ENCODE data around the gene DNAH17.

The DNAH17 gene

DNA sequence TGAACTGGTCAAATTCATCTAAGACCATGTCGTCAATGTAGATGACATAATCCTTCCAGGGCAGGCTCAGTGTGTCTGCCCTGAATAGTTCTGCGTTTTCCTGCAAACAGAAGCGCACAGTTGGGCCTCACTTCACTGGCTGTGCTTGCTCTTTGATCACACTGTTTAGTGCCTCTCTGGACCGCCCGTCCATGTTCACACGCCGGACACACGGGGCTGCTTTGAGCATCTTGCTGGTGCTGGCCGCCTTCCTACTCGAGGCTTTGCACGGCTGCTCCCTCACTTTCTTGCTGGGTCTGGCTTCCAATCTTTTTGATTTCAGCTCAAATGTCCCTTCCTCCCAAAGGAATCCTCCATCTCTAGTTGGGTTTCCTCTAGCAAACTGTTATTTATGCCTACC lies 37.4 kb downstream of the DNAH17 start:
- no peak for DNase-seq (ENCODE audit: low read depth)
- no peak for TF ChIP-seq CTCF (IDR thresholded peaks at IDR 0.05; ENCODE audit: low read length, missing control alignments)
- no peak overlapping the region for H3K4me3 ChIP-seq (replicated peaks; ENCODE audit: low read depth, low read length)

- DNase-seq (ENCODE audit: low read depth), result peak; percentile 28
- no peak for TF ChIP-seq CTCF (IDR thresholded peaks at IDR 0.05; ENCODE audit: low read length, missing control alignments)
- no peak overlapping the region for H3K4me3 ChIP-seq (replicated peaks; ENCODE audit: low read depth, low read length)
These were observed 39.0 kb downstream of the DNAH17 start for GRCh38 chr17:78538033-78538776.

- H3K4me3 ChIP-seq (replicated peaks; ENCODE audit: low read depth, low read length), result no peak overlapping the region
- DNase-seq (ENCODE audit: low read depth), result no peak
- no peak for TF ChIP-seq CTCF (IDR thresholded peaks at IDR 0.05; ENCODE audit: low read length, missing control alignments)
These were observed 39.9 kb downstream of the DNAH17 start for GRCh38 chr17:78537217-78537860.

DNA sequence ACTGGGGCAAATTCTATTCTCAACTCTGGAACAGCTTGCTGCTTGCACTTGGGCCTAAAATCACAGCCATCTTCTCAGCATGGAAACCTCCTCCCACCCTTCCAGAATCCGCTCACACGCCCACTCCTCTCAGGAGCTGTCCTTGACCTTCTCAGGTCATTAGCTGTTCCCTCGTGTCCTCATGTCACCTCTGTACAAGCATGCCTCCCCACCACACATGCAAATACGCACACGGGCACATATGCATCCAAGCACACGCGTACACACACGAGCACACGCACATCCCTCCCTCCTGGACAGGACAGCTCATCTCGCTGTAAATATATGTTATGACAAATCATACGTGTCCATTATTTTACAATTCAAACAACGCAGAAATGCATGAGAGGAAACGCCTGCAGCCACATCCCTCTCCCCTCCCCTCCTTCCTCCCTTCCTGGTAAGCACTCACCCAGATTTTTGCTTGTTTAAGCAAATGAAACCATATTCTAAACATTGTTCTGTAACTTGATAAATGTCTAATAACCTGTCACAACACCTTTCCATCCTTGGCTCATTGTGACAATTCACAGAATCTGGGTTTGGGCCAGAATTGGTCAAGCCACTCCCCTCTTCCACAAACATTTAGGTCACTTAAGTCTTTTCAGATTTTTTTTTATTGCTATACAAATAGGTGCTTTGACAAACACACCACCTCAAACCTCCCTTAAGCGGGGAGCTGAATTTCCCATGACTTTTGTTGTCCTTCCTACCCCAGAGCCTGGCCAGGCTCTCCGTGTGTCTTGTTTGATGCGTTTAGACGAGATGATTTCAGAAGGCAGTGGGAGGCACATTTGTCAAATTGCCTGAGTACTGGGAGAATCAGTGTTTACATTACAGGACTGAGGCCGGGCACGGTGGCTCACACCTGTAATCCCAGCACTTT lies 41.7 kb downstream of the DNAH17 start:
- DNase-seq (ENCODE audit: low read depth), result no peak
- H3K4me3 ChIP-seq (replicated peaks; ENCODE audit: low read depth, low read length), result no peak overlapping the region
- no peak for TF ChIP-seq CTCF (IDR thresholded peaks at IDR 0.05; ENCODE audit: low read length, missing control alignments)

DNA sequence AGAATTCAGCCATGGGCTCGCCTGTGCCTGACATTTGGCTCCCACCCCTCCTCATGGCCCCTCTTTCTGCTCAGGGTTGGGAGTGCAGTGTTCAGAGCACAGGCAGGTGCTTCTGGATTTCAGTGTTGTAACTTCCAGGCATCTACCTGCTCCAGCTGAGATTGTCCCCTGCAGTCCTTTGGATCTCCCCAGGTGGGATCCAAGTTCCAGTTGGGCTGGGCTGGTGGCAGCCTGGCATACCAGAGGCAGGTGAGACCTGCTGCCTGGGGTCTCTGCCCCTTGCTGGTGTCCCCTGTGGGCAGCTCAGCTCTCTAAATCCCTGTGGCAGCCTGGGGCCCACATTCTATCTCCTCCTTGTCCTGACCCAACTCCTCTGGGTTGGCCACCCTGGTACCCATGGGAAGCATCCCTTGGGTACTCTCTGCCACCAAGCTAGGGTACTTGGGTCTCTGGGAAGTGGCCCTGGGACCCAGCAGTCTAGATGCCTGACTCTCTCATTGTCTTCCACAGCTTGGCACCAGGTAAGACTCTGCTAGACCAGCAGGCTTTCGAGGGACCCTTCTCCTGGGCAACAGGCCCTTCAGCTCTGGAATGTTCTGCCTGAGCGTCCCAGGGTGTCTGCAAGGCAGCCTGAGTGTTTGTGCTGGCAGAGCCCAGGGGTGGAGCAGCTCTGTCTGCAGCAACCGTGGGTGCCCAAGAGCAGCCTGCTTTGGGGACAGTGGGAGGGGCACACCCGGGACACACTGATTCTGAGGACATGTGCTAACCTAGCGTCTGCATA lies 42.5 kb downstream of the DNAH17 start:
- DNase-seq (ENCODE audit: low read depth), result no peak
- no peak overlapping the region for H3K4me3 ChIP-seq (replicated peaks; ENCODE audit: low read depth, low read length)
- TF ChIP-seq CTCF (IDR thresholded peaks at IDR 0.05; ENCODE audit: low read length, missing control alignments), result no peak

DNA sequence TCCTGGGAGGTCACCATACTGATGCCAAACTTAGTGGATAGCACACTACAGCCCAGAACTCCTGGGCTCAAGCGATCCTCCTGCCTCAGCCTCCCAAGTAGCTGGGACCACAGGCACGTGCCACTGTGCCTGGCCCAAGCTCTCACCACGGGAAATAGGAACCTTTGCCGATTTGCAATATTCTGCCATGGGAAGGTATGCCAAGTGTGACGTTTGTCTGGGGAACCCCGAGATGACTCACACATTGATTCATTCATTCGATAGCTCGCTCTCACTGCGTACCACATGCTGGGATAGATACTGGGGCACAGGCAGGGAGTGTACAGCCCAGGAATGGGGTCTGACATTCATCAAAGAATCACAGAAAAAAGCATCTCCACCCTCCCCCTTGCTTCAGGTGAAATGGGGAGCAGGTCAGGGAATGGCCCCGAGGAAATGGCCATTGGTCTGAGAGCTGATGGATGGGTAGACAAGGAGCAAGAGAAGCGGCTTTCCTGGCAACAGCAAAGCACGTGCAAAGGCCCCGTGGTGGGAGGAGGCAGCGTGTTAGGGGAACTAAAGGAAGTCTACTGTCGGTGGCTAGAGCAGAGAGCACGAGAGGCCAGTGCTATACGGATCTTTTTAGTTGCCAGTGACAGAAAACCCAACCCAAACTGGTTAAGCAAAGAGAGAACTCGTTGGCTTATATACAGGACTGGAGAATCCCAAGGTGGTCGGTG lies 44.1 kb downstream of the DNAH17 start:
- TF ChIP-seq CTCF (IDR thresholded peaks at IDR 0.05; ENCODE audit: low read length, missing control alignments), result no peak
- no peak overlapping the region for H3K4me3 ChIP-seq (replicated peaks; ENCODE audit: low read depth, low read length)
- DNase-seq (ENCODE audit: low read depth), result peak; percentile 59
